GM21367 (cell line): ENCODE measurements around the gene DACT2.
"Not testable (repeated sequence)": the region's sequence is repeated elsewhere in the genome, so short reads cannot be mapped to it uniquely, and the experiment has no call there.

ENCODE experiments used
- ATAC-seq: cut with Tn5 transposase; IDR thresholded peaks from one replicate; pipeline ENCODE4 v1.9.1; 2021; ENCODE audit not compliant: unreplicated experiment

DACT2 gene

DNA sequence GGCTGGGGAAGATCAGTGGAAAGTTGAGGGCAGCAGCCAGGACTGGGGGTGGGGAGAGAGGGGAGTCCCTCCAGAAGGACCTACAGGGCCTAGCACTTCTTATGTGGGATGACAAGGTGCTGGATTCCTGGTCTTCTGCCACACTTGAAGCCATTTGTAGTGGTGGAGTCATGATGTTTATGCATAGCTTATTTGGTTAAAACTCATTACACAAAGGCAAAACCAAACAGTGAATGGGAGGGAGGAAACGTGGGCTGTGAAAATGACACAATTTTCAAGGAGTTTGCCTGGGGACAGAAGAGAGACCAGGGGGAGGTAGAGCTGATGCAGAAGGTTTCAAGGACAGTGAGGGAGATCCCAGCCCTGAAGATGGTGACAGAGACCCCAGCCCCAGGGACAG is 50.8 kb downstream of the DACT2 start:
- no peak for ATAC-seq

DNA sequence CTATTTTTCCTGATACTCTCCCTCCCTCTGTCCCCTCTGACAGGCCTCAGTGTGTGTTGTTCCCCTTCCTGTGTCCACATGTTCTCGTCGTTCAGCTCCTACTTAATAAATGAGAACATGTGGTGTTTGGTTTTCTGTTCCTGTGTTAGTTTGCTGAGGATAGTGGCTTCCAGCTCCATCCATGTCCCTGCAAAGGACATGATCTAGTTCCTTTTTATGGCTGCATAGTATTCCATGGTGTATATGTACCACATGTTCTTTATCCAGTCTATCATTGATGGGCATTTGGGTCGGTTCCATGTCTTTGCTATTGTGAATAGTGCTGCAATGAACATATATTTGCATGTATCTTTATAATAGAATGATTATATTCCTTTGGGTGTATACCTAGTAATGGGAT is 51.8 kb downstream of the DACT2 start:
- not testable (repeated sequence) for ATAC-seq

DNA sequence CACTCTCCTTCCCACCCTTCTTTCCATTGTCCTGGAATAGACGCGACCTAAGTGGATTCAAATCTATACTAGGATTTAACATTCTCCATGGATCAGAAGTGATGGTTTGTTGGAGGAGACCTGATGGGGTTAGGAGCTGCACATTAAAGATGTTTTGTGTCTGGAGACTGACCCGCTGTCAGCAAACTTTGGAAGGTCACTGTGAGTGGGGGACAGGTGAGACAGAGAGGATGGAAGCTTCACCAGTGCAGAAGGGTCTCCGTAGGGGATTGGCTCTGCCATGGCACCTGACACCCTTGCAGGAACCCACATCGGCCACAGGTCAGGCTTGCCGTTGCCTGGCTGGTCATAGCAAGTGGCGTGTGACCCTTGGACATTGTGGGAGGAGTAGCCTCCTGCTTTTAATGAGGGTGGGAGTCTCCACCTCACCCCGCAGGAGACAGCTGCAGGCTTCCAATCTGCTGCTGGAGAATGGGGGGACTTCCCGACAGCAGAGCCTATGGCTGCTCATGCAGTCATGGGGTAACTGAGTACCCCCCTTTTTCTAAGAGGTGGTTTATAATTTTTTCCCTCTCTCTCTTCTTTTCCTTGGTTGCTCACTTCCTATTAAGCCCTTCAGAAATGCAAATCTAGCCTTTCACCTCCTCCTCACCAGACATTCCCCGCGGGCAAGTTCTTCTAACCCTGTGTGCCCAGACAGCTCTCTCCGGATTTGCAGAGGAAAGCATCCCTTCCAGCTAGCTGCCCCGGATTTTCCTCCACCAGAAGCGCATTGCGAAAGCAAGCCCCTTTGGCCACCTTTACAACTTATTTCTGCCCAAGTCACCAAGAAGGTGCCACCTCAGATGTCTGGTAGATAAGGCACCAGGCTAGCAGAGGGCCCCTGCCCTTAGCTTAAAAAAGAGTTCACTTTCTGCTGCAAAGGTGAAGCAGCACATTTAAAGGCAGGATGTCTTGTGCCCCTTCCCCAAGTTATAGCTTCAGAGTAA is 53.5 kb downstream of the DACT2 start:
- ATAC-seq, result no peak

DNA sequence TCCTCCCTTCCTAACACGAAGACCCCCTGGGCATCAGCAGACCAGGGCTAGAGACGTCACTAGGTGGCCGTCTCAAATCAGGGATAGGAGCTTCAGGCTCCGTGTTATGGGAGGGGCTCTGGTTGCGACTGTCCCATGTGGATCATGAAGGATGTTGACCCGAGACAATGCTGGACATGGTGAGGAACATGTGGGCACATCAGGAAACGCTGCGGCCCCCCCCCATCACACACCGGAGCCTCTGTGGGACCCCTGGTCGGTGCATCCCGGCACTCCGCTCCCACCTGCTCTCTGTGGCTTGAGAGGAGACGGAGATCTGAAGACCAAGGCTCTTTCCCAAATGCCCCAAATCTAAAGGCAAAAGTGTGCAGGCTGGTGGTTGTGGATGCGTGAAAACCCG is 54.2 kb downstream of the DACT2 start:
- ATAC-seq, result no peak

GRCh38 chr6:168264593-168265335 is 54.8 kb downstream of the DACT2 start:
- no peak for ATAC-seq

- ATAC-seq, result no peak
Observed at GRCh38 chr6:168263351-168263905, 56.1 kb downstream of the DACT2 start.

DNA sequence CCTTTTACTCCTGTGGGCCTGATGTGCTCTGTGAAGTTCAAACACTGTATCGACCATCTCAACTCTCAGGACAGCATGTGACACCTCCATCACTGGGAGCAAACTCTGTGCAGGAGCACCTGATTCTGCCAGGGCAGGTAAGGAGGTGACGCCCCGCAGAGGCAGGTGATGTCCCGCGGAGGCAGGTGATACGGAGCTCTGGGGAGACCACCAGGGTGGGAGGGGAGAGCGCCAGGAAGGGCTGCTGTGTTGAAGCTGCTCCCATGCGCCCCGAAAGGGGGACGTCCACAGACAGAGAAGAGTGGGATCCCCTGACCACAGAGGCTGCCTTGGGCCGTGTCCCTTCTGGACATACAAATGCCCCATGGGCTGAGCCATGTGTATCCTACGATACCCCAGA is 58.3 kb downstream of the DACT2 start:
- ATAC-seq, result no peak

GRCh38 chr6:168260420-168260987 is 59.1 kb downstream of the DACT2 start:
- ATAC-seq, result no peak

DNA sequence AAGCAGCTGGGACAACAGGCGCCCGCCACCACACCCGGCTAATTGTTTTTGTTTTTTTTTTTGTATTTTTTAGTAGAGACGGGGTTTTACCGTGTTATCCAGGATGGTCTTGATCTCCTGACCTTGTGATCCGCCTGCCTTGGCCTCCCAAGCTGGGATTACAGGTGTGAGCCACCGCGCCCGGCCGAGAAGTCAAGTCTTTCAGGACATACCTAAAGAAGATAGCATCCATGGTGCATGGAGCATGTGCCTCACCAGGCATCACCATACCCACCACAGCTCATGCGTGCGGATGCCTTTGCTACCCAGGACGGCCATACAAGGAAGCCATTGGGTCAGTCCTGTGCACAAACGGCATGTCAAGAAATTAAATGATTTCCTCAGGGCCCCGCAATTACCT is 60.8 kb downstream of the DACT2 start:
- no peak for ATAC-seq

- no peak for ATAC-seq
Observed at GRCh38 chr6:168256940-168257339, 62.6 kb downstream of the DACT2 start.
